Natural killer cell treated with Interleukin-12 subunit alpha and Interleukin-12 subunit beta and Interleukin-15 and Interleukin-18, amount 100 ng/mL, for 72 hours (primary cell): Measurements from ENCODE around the gene HDAC7. TPM values are rescaled to one million over a fixed set of nuclear protein-coding genes. Genes with fewer than 3 reads are reported as not detected.
"Not testable (repeated sequence)": the region's sequence is repeated elsewhere in the genome, so short reads cannot be mapped to it uniquely, and the experiment has no call there.

Source experiments
- ATAC-seq, 2 donors: fragments of 150-1000 bp; cut with Tn5 transposase in 1 of 2; sonication (Bioruptor Pico), chemical (Tn5 transposase) in 1 of 2; 2 replicates each; pipeline ENCODE4 v1.10.0; 2021
- DNase-seq: peaks from one replicate; pipeline ENCODE4 v3.0.0; 2022; ENCODE audit warnings: low spot score
- H3K27ac Mint-ChIP-seq, 2 donors: 1 replicate in 1 of 2; 2 replicates in 1 of 2; pipeline ENCODE4 v1.8.0; 2022; ENCODE audit warnings: mixed read lengths in 2 of 2, mild to moderate bottlenecking in 1 of 2, moderate library complexity in 1 of 2
- H3K27me3 Mint-ChIP-seq, 2 donors: 1 replicate in 1 of 2; 2 replicates in 1 of 2; pipeline ENCODE4 v1.8.0; 2022; ENCODE audit warnings: mixed read lengths in 2 of 2
- H3K36me3 Mint-ChIP-seq: one replicate; pipeline ENCODE4 v1.8.0; 2022; ENCODE audit warnings: mixed read lengths
- H3K4me1 Mint-ChIP-seq, 2 donors: 1 replicate in 1 of 2; 2 replicates in 1 of 2; pipeline ENCODE4 v1.8.0; 2022; ENCODE audit warnings: low read depth in 2 of 2, mixed read lengths in 2 of 2, mild to moderate bottlenecking in 1 of 2
- H3K4me3 Mint-ChIP-seq: one replicate; pipeline ENCODE4 v1.8.0; 2022; ENCODE audit warnings: mixed read lengths
- H3K9me3 Mint-ChIP-seq: 2 replicates; pipeline ENCODE4 v1.8.0; 2022; ENCODE audit warnings: mixed read lengths
- total RNA-seq, 2 donors: library from RNA; stranded (reverse); gene quantifications; one replicate each; pipeline ENCODE4 v1.2.3, GENCODE V29; 2022

Gene HDAC7
- total RNA-seq, 2 donors from 2014 or later = 127 to 176 TPM

GRCh38 chr12:47843226-47843980 is 23.7 kb upstream of the HDAC7 start:
- H3K27me3 Mint-ChIP-seq = peaks cover 0 to 8% of the 10 kb centered on the region in 2 donors
- H3K9me3 Mint-ChIP-seq = no peaks in the 10 kb centered on the region
- no peaks in the 10 kb centered on the region for H3K36me3 Mint-ChIP-seq
- ATAC-seq (no peak), DNase-seq (no peak)
- no peak overlapping the region for H3K27ac Mint-ChIP-seq
- no peaks in the 10 kb centered on the region for H3K4me1 Mint-ChIP-seq
- no peak overlapping the region for H3K4me3 Mint-ChIP-seq

- not testable (repeated sequence) for H3K4me1 Mint-ChIP-seq, H3K4me3 Mint-ChIP-seq, H3K27me3 Mint-ChIP-seq, H3K27ac Mint-ChIP-seq, ATAC-seq, DNase-seq, H3K36me3 Mint-ChIP-seq, H3K9me3 Mint-ChIP-seq
Measured at GRCh38 chr12:47842543-47842942, 22.8 kb upstream of the HDAC7 start.

GRCh38 chr12:47841910-47842309 is 22.2 kb upstream of the HDAC7 start:
- Mint-ChIP-seq H3K4me1 (peaks cover 5 to 6% of the 10 kb centered on the region in 2 donors), H3K27me3 (peaks cover 0 to 8% of the 10 kb centered on the region in 2 donors), H3K27ac (peak overlapping the region in 1 of 2 donors; percentile 14), H3K4me3 (no peak overlapping the region), H3K9me3 (no peaks in the 10 kb centered on the region), H3K36me3 (no peaks in the 10 kb centered on the region)
- no peak for DNase-seq
- no peak for ATAC-seq

GRCh38 chr12:47841501-47841900 is 21.8 kb upstream of the HDAC7 start:
- DNase-seq (no peak), ATAC-seq (no peak)
- peaks cover 0 to 8% of the 10 kb centered on the region in 2 donors for H3K27me3 Mint-ChIP-seq
- H3K4me3 Mint-ChIP-seq = no peak overlapping the region
- no peaks in the 10 kb centered on the region for H3K36me3 Mint-ChIP-seq
- H3K27ac Mint-ChIP-seq = peak overlapping the region in 1 of 2 donors; percentile 14
- peaks cover 8 to 10% of the 10 kb centered on the region in 2 donors for H3K4me1 Mint-ChIP-seq
- no peaks in the 10 kb centered on the region for H3K9me3 Mint-ChIP-seq

GRCh38 chr12:47840571-47840970 is 20.9 kb upstream of the HDAC7 start:
- ATAC-seq (no peak), DNase-seq (no peak)
- Mint-ChIP-seq H3K9me3 (no peaks in the 10 kb centered on the region), H3K36me3 (no peaks in the 10 kb centered on the region), H3K27me3 (peaks cover 0 to 8% of the 10 kb centered on the region in 2 donors), H3K4me3 (no peak overlapping the region), H3K27ac (no peak overlapping the region), H3K4me1 (peaks cover 18% of the 10 kb centered on the region in 2 donors)

- H3K36me3 Mint-ChIP-seq = no peaks in the 10 kb centered on the region
Measured at GRCh38 chr12:47839214-47839876, 19.6 kb upstream of the HDAC7 start.

GRCh38 chr12:47838286-47838931 is 18.7 kb upstream of the HDAC7 start:
- no peak for DNase-seq
- Mint-ChIP-seq H3K27ac (no peak overlapping the region), H3K4me3 (no peak overlapping the region), H3K9me3 (no peaks in the 10 kb centered on the region), H3K4me1 (peaks cover 32 to 36% of the 10 kb centered on the region in 2 donors), H3K27me3 (peaks cover 0 to 6% of the 10 kb centered on the region in 2 donors), H3K36me3 (no peaks in the 10 kb centered on the region)
- ATAC-seq = peak in 1 of 2 donors; percentile 1

More at GRCh38 chr12:47839214-47839876, 19.6 kb upstream of the HDAC7 start:
- Mint-ChIP-seq H3K27me3 (peaks cover 0 to 6% of the 10 kb centered on the region in 2 donors), H3K4me1 (peaks cover 23 to 26% of the 10 kb centered on the region in 2 donors), H3K4me3 (no peak overlapping the region), H3K27ac (no peak overlapping the region), H3K9me3 (no peaks in the 10 kb centered on the region)
- no peak for ATAC-seq
- DNase-seq = no peak

GRCh38 chr12:47837190-47838171 is 17.8 kb upstream of the HDAC7 start:
- peaks cover 41 to 43% of the 10 kb centered on the region in 2 donors for H3K4me1 Mint-ChIP-seq
- peak overlapping the region in 1 of 2 donors; percentile 57 for H3K27ac Mint-ChIP-seq
- DNase-seq = peak; percentile 75
- peaks cover 0 to 4% of the 10 kb centered on the region in 2 donors for H3K27me3 Mint-ChIP-seq
- H3K9me3 Mint-ChIP-seq = no peaks in the 10 kb centered on the region
- H3K36me3 Mint-ChIP-seq = no peaks in the 10 kb centered on the region
- ATAC-seq = peak; percentile 54 to 64
- no peak overlapping the region for H3K4me3 Mint-ChIP-seq

- no peak for ATAC-seq
- peak overlapping the region; percentile 30 to 73 for H3K27ac Mint-ChIP-seq
- H3K4me3 Mint-ChIP-seq = no peak overlapping the region
Measured at GRCh38 chr12:47835831-47836155, 16.1 kb upstream of the HDAC7 start.

GRCh38 chr12:47835006-47835830 is 15.5 kb upstream of the HDAC7 start:
- Mint-ChIP-seq H3K36me3 (no peaks in the 10 kb centered on the region), H3K4me3 (no peak overlapping the region), H3K4me1 (peaks cover 50 to 60% of the 10 kb centered on the region in 2 donors), H3K27me3 (no peaks in the 10 kb centered on the region), H3K9me3 (no peaks in the 10 kb centered on the region), H3K27ac (peak overlapping the region; percentile 30 to 83)
- no peak for DNase-seq
- no peak for ATAC-seq

More at GRCh38 chr12:47835831-47836155, 16.1 kb upstream of the HDAC7 start:
- Mint-ChIP-seq H3K4me1 (peaks cover 50 to 55% of the 10 kb centered on the region in 2 donors), H3K36me3 (no peaks in the 10 kb centered on the region), H3K9me3 (no peaks in the 10 kb centered on the region), H3K27me3 (peaks cover 0 to 4% of the 10 kb centered on the region in 2 donors)
- no peak for DNase-seq

GRCh38 chr12:47834199-47834903 is 14.6 kb upstream of the HDAC7 start:
- DNase-seq = no peak
- no peaks in the 10 kb centered on the region for H3K9me3 Mint-ChIP-seq
- H3K4me3 Mint-ChIP-seq = peak overlapping the region; percentile 44
- no peaks in the 10 kb centered on the region for H3K36me3 Mint-ChIP-seq
- H3K27me3 Mint-ChIP-seq = no peaks in the 10 kb centered on the region
- peak overlapping the region; percentile 58 to 83 for H3K27ac Mint-ChIP-seq
- peak; percentile 67 to 76 for ATAC-seq
- peaks cover 50 to 60% of the 10 kb centered on the region in 2 donors for H3K4me1 Mint-ChIP-seq

GRCh38 chr12:47833591-47834012 is 13.9 kb upstream of the HDAC7 start:
- peak overlapping the region; percentile 44 for H3K4me3 Mint-ChIP-seq
- H3K27ac Mint-ChIP-seq = peak overlapping the region; percentile 58 to 83
- DNase-seq = no peak
- H3K9me3 Mint-ChIP-seq = no peaks in the 10 kb centered on the region
- H3K4me1 Mint-ChIP-seq = peaks cover 50 to 62% of the 10 kb centered on the region in 2 donors
- ATAC-seq = no peak
- H3K27me3 Mint-ChIP-seq = no peaks in the 10 kb centered on the region
- H3K36me3 Mint-ChIP-seq = no peaks in the 10 kb centered on the region
